Thoracic aorta (tissue), 2 donors: Measurements from ENCODE around the gene ZDHHC15. TPM values are rescaled to one million over a fixed set of nuclear protein-coding genes. Genes with fewer than 3 reads are reported as not detected.
"Not testable (repeated sequence)": the region's sequence is repeated elsewhere in the genome, so short reads cannot be mapped to it uniquely, and the experiment has no call there.

Experiments
- ATAC-seq: fragments of 150-250 bp; one replicate; pipeline ENCODE4 v1.8.0; 2017; ENCODE audit warnings: low read depth; ENCODE audit not compliant: insufficient number of reproducible peaks, low FRiP score
- DNase-seq: peaks from one replicate; pipeline ENCODE4 v3.0.0-alpha.2; 2020; ENCODE audit warnings: low spot score
- H3K27ac ChIP-seq, 2 donors: fragments of 200-600 bp; sonication (generic); 1 replicate in 1 of 2; 2 replicates in 1 of 2; pipeline ENCODE4 v1.5.1; 2016; ENCODE audit warnings: mild to moderate bottlenecking in 2 of 2, moderate library complexity in 2 of 2
- H3K27me3 ChIP-seq: fragments of 200-600 bp; sonication (generic); replicated peaks from 2 replicates; pipeline ENCODE4 v1.6.0; 2016; ENCODE audit warnings: mild to moderate bottlenecking; ENCODE audit not compliant: insufficient read depth
- H3K36me3 ChIP-seq: fragments of 200-600 bp; sonication (generic); one replicate; pipeline ENCODE4 v1.5.1; 2016
- H3K4me1 ChIP-seq, 2 donors: fragments of 200-600 bp; sonication (generic); 1 replicate in 1 of 2; 2 replicates in 1 of 2; pipeline versions ENCODE4 v1.5.1 to v1.6.0; 2016; ENCODE audit warnings: low read depth in 2 of 2, mild to moderate bottlenecking in 1 of 2; ENCODE audit not compliant: control insufficient read depth in 1 of 2
- H3K4me3 ChIP-seq: fragments of 200-600 bp; sonication (generic); 2 replicates; pipeline ENCODE4 v1.5.1; 2016; ENCODE audit warnings: mild to moderate bottlenecking
- H3K9me3 ChIP-seq: fragments of 200-600 bp; sonication (generic); 2 replicates; pipeline ENCODE4 v1.5.1; 2016
- total RNA-seq, 2 donors: library from RNA; depleted of rRNA; stranded (reverse); fragments of >200 nt; gene quantifications; one replicate each; pipeline versions ENCODE4 v1.1.0 to v1.2.3, GENCODE V29; 2016
- TF ChIP-seq, protein P1 (sequence below): fragments of 200-600 bp; sonication (generic); IDR thresholded peaks from one replicate; pipeline ENCODE4 v1.5.1; 2019; ENCODE audit warnings: antibody characterized with exemption

ZDHHC15 gene
- total RNA-seq, 2 donors from 2014 or later = 4.3 to 7.9 TPM

DNA sequence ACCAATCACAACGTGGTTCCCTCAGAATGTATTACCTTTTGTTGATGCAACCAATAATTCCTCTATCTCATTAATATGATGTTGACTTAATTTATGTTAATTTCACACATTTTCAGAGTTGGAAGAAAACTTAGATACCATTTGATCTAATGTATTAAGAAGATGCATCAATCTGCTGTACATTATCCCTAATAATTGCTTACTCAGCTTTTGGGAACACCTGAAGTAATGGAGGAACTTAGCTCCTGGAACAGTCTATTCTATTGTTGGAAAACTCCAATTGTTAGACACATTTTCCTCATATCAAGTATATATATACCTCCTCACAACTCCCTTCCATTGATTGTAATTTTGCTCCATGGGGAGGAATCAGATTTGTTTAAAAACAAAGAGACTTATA, 38.9 kb downstream of the ZDHHC15 start:
- no peak for DNase-seq
- Histone ChIP-seq H3K4me3 (no peak overlapping the region), H3K4me1 (no peaks in the 10 kb centered on the region), H3K9me3 (no peaks in the 10 kb centered on the region), H3K36me3 (no peaks in the 10 kb centered on the region), H3K27ac (no peak overlapping the region), H3K27me3 (no peaks in the 10 kb centered on the region)
- no peak for ATAC-seq
- TF ChIP-seq, protein P1, sequence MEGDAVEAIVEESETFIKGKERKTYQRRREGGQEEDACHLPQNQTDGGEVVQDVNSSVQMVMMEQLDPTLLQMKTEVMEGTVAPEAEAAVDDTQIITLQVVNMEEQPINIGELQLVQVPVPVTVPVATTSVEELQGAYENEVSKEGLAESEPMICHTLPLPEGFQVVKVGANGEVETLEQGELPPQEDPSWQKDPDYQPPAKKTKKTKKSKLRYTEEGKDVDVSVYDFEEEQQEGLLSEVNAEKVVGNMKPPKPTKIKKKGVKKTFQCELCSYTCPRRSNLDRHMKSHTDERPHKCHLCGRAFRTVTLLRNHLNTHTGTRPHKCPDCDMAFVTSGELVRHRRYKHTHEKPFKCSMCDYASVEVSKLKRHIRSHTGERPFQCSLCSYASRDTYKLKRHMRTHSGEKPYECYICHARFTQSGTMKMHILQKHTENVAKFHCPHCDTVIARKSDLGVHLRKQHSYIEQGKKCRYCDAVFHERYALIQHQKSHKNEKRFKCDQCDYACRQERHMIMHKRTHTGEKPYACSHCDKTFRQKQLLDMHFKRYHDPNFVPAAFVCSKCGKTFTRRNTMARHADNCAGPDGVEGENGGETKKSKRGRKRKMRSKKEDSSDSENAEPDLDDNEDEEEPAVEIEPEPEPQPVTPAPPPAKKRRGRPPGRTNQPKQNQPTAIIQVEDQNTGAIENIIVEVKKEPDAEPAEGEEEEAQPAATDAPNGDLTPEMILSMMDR = no peak

DNA sequence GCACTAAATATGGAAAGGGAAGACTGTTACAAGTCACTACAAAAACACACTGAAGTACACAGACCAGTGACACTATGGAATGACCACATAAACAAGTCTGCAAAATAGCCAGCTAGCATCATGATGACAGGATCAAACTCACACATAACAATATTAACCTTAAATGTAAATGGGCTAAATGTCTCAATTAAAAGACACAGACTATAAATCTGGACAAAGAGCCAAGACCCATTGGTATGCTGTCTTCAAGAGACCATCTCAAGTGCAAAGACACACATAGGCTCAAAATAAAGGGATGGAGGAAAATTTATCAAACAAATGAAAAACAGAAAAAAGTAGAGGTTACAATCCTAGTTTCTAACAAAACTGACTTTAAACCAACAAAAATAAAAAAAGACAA, 61.1 kb downstream of the ZDHHC15 start:
- ATAC-seq, H3K4me3 ChIP-seq: not testable (repeated sequence)

DNA sequence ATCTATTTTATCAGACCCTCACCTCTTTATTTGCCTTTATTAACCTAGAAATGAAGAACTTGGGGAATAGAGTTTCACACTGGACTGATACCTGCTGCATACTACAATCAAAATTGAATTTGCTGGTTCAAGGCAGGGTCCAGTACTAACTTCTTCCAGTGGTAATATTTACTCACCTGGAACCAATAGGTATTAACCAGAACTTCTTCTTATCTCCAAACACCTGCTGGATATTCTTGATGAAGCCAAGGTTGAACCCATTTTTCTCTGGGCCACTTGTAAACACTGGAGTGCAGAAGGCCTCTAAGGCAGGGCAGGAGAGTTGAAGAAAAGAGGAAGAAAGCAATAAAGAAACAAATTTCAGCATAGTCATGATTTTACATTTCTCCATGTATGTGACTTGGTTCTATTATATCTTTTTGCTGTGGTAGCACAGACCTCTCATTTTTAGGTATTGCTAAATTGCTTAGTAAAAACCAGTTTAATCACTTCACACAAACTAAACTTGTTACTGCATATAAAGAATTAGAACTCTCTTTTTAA, 101.1 kb downstream of the ZDHHC15 start:
- Histone ChIP-seq H3K4me1 (no peaks in the 10 kb centered on the region), H3K36me3 (no peaks in the 10 kb centered on the region), H3K4me3 (no peak overlapping the region), H3K27ac (no peak overlapping the region), H3K27me3 (no peaks in the 10 kb centered on the region), H3K9me3 (no peaks in the 10 kb centered on the region)
- DNase-seq (no peak), ATAC-seq (no peak)
- TF ChIP-seq, protein P1 = no peak

More for the DNA sequence above, 61.1 kb downstream of the ZDHHC15 start:
- not testable (repeated sequence) for DNase-seq, H3K27me3 ChIP-seq, H3K27ac ChIP-seq, H3K9me3 ChIP-seq, H3K36me3 ChIP-seq, H3K4me1 ChIP-seq

DNA sequence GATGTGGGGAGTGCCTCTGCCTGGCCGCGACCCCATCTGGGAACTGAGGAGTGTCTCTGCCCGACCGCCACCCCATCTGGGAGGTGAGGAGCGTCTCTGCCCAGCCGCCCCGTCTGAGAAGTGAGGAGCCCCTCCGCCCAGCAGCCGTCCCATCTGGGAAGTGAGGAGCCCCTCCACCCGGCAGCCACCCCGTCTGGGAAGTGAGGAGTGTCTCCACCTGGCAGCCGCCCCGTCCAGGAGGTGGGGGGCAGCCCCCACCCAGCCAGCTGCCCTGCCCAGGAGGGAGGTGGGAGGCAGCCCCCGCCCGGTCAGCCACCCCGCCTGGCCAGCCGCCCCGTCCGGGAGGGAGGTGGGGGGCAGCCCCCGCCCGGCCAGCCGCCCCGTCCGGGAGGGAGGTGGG, 115.7 kb downstream of the ZDHHC15 start:
- ATAC-seq, H3K9me3 ChIP-seq, DNase-seq, H3K36me3 ChIP-seq, H3K4me3 ChIP-seq, H3K4me1 ChIP-seq, H3K27me3 ChIP-seq, H3K27ac ChIP-seq: not testable (repeated sequence)

DNA sequence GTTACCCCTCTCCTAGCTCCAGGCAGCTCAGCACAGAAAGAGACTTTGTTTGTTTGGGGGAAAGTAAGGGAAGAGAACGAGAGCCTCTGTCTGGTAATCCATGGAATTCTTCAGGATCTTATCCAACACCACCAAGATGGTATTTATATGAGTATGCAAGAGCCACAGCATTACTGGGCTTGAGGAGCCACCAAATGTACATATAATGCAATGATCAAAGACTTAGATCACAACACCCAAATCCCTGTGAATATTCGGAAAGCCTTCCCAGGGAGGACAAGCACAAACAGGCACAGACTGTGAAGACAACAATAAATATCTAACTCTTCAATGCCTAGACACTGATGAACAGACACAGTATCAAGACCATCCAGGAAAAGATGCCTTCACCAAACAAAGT, 132.4 kb downstream of the ZDHHC15 start:
- Histone ChIP-seq H3K27ac (no peak overlapping the region), H3K27me3 (no peaks in the 10 kb centered on the region), H3K9me3 (peaks cover 6% of the 10 kb centered on the region), H3K4me1 (no peaks in the 10 kb centered on the region), H3K4me3 (no peak overlapping the region), H3K36me3 (no peaks in the 10 kb centered on the region)
- ATAC-seq (no peak), DNase-seq (no peak)
- TF ChIP-seq, protein P1 = no peak

DNA sequence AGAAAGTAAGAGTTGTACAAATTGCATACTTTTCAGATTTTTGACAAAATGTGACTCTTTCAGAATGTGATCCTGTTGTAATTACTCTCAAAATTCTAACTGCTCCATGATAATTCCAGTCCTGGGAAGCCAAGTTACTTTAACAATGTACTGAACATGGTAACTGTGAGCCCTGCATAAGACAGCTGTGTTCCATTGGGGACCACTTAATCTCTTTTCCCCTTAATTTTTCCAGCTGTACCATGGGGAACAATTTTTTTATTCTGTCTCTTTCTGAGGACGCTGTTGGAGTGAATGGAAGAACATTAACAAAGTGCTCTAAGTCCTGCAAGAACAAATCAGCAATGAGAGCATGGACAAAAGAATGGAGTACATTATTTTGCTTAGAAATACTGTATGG, 153.1 kb downstream of the ZDHHC15 start:
- Histone ChIP-seq H3K4me1 (no peaks in the 10 kb centered on the region), H3K27ac (no peak overlapping the region), H3K36me3 (no peaks in the 10 kb centered on the region), H3K9me3 (no peaks in the 10 kb centered on the region), H3K4me3 (no peak overlapping the region), H3K27me3 (no peaks in the 10 kb centered on the region)
- ATAC-seq (no peak), DNase-seq (no peak)
- TF ChIP-seq, protein P1 = no peak
